IgD-negative memory B cell (primary cell): ENCODE measurements around the gene IGSF21. TPM values are rescaled to one million over a fixed set of nuclear protein-coding genes. Genes with fewer than 3 reads are reported as not detected.
"Not testable (repeated sequence)": the region's sequence is repeated elsewhere in the genome, so short reads cannot be mapped to it uniquely, and the experiment has no call there.

Experiments
- H3K27ac Mint-ChIP-seq, 3 donors: one replicate each; pipeline ENCODE4 v1.8.0; 2020 to 2022; ENCODE audit warnings: mild to moderate bottlenecking in 3 of 3, mixed read lengths in 3 of 3, moderate library complexity in 1 of 3
- H3K27me3 Mint-ChIP-seq: one replicate; pipeline ENCODE4 v1.8.0; 2021; ENCODE audit warnings: mixed read lengths
- H3K36me3 Mint-ChIP-seq: one replicate; pipeline ENCODE4 v1.8.0; 2020; ENCODE audit warnings: mild to moderate bottlenecking, mixed read lengths
- H3K4me1 Mint-ChIP-seq, 3 donors: one replicate each; pipeline ENCODE4 v1.8.0; 2020 to 2022; ENCODE audit warnings: mixed read lengths in 3 of 3, mild to moderate bottlenecking in 1 of 3
- H3K4me3 Mint-ChIP-seq, 4 donors: one replicate each; pipeline ENCODE4 v1.8.0; 2020 to 2022; ENCODE audit warnings: mild to moderate bottlenecking in 4 of 4, mixed read lengths in 4 of 4, moderate library complexity in 3 of 4
- H3K9me3 Mint-ChIP-seq, 3 donors: one replicate each; pipeline ENCODE4 v1.8.0; 2020 to 2021; ENCODE audit warnings: mixed read lengths in 3 of 3, mild to moderate bottlenecking in 1 of 3
- polyA plus RNA-seq: library from polyadenylated mRNA; unstranded; fragments of 300-500 nt; fragmentation: Illumina TruSeq; gene quantifications from one replicate; pipeline ENCODE4 v1.2.3, GENCODE V29; 2021

Gene IGSF21
- polyA plus RNA-seq, 1 donor from 2014 or later, result not detected

- Mint-ChIP-seq H3K9me3 (peaks cover 0 to 3% (median 0%) of the 10 kb centered on the region in 3 donors), H3K27ac (no peak overlapping the region)
Observed at GRCh38 chr1:18357622-18358230, 250.1 kb downstream of the IGSF21 start.

GRCh38 chr1:18358600-18358999, 251.0 kb downstream of the IGSF21 start:
- no peaks in the 10 kb centered on the region for H3K4me1 Mint-ChIP-seq
- no peak overlapping the region for H3K4me3 Mint-ChIP-seq
- no peak overlapping the region for H3K27ac Mint-ChIP-seq
- peaks cover 17% of the 10 kb centered on the region for H3K27me3 Mint-ChIP-seq
- peaks cover 0 to 3% (median 0%) of the 10 kb centered on the region in 3 donors for H3K9me3 Mint-ChIP-seq
- H3K36me3 Mint-ChIP-seq, result no peaks in the 10 kb centered on the region

More at GRCh38 chr1:18357622-18358230, 250.1 kb downstream of the IGSF21 start:
- Mint-ChIP-seq H3K27me3 (peaks cover 22% of the 10 kb centered on the region), H3K36me3 (no peaks in the 10 kb centered on the region), H3K4me3 (no peak overlapping the region), H3K4me1 (no peaks in the 10 kb centered on the region)

GRCh38 chr1:18360251-18360650, 252.7 kb downstream of the IGSF21 start:
- H3K4me1 Mint-ChIP-seq, result peaks cover 0 to 2% (median 0%) of the 10 kb centered on the region in 3 donors
- H3K4me3 Mint-ChIP-seq, result no peak overlapping the region
- H3K9me3 Mint-ChIP-seq, result no peaks in the 10 kb centered on the region
- peaks cover 15% of the 10 kb centered on the region for H3K27me3 Mint-ChIP-seq
- H3K27ac Mint-ChIP-seq, result no peak overlapping the region
- no peaks in the 10 kb centered on the region for H3K36me3 Mint-ChIP-seq

- H3K36me3 Mint-ChIP-seq, result no peaks in the 10 kb centered on the region
- peaks cover 0 to 2% (median 0%) of the 10 kb centered on the region in 3 donors for H3K9me3 Mint-ChIP-seq
- no peak overlapping the region for H3K27ac Mint-ChIP-seq
- H3K4me1 Mint-ChIP-seq, result peaks cover 0 to 2% (median 0%) of the 10 kb centered on the region in 3 donors
- peaks cover 14% of the 10 kb centered on the region for H3K27me3 Mint-ChIP-seq
- no peak overlapping the region for H3K4me3 Mint-ChIP-seq
Observed at GRCh38 chr1:18362150-18362549, 254.6 kb downstream of the IGSF21 start.

- Mint-ChIP-seq H3K27me3 (peaks cover 14% of the 10 kb centered on the region), H3K27ac (no peak overlapping the region)
Observed at GRCh38 chr1:18363436-18363835, 255.8 kb downstream of the IGSF21 start.

GRCh38 chr1:18365099-18365705, 257.6 kb downstream of the IGSF21 start:
- Mint-ChIP-seq H3K27me3 (peaks cover 16% of the 10 kb centered on the region), H3K9me3 (peaks cover 0 to 5% (median 0%) of the 10 kb centered on the region in 3 donors), H3K4me3 (no peak overlapping the region), H3K36me3 (no peaks in the 10 kb centered on the region), H3K4me1 (peaks cover 0 to 2% (median 0%) of the 10 kb centered on the region in 3 donors), H3K27ac (no peak overlapping the region)

More at GRCh38 chr1:18363436-18363835, 255.8 kb downstream of the IGSF21 start:
- H3K4me3 Mint-ChIP-seq, result no peak overlapping the region
- peaks cover 0 to 2% (median 0%) of the 10 kb centered on the region in 3 donors for H3K4me1 Mint-ChIP-seq
- no peaks in the 10 kb centered on the region for H3K36me3 Mint-ChIP-seq
- peaks cover 0 to 2% (median 0%) of the 10 kb centered on the region in 3 donors for H3K9me3 Mint-ChIP-seq

- H3K4me1 Mint-ChIP-seq, H3K27me3 Mint-ChIP-seq, H3K9me3 Mint-ChIP-seq, H3K4me3 Mint-ChIP-seq, H3K36me3 Mint-ChIP-seq, H3K27ac Mint-ChIP-seq: not testable (repeated sequence)
Observed at GRCh38 chr1:18372505-18372904, 264.9 kb downstream of the IGSF21 start.

GRCh38 chr1:18373151-18373550, 265.6 kb downstream of the IGSF21 start:
- Mint-ChIP-seq H3K27me3 (peaks cover 7% of the 10 kb centered on the region), H3K4me1 (no peaks in the 10 kb centered on the region), H3K27ac (no peak overlapping the region), H3K36me3 (no peaks in the 10 kb centered on the region), H3K4me3 (no peak overlapping the region), H3K9me3 (peaks cover 5 to 9% (median 7%) of the 10 kb centered on the region in 3 donors)

GRCh38 chr1:18373882-18374493, 266.4 kb downstream of the IGSF21 start:
- peaks cover 5 to 9% (median 9%) of the 10 kb centered on the region in 3 donors for H3K9me3 Mint-ChIP-seq

GRCh38 chr1:18376661-18377060, 269.1 kb downstream of the IGSF21 start:
- Mint-ChIP-seq H3K4me1 (no peaks in the 10 kb centered on the region), H3K4me3 (no peak overlapping the region), H3K9me3 (peaks cover 8 to 17% (median 10%) of the 10 kb centered on the region in 3 donors), H3K27ac (no peak overlapping the region), H3K27me3 (peaks cover 11% of the 10 kb centered on the region), H3K36me3 (no peaks in the 10 kb centered on the region)

More at GRCh38 chr1:18373882-18374493, 266.4 kb downstream of the IGSF21 start:
- Mint-ChIP-seq H3K36me3 (no peaks in the 10 kb centered on the region), H3K27ac (no peak overlapping the region), H3K4me1 (no peaks in the 10 kb centered on the region), H3K27me3 (peaks cover 6% of the 10 kb centered on the region), H3K4me3 (no peak overlapping the region)

GRCh38 chr1:18380288-18380687, 272.7 kb downstream of the IGSF21 start:
- H3K27me3 Mint-ChIP-seq, result peaks cover 19% of the 10 kb centered on the region
- H3K27ac Mint-ChIP-seq, result no peak overlapping the region
- H3K4me3 Mint-ChIP-seq, result no peak overlapping the region
- no peaks in the 10 kb centered on the region for H3K36me3 Mint-ChIP-seq
- H3K9me3 Mint-ChIP-seq, result peaks cover 3 to 10% (median 8%) of the 10 kb centered on the region in 3 donors
- peaks cover 0 to 2% (median 0%) of the 10 kb centered on the region in 3 donors for H3K4me1 Mint-ChIP-seq

- Mint-ChIP-seq H3K27me3 (peaks cover 27% of the 10 kb centered on the region), H3K4me3 (no peak overlapping the region), H3K27ac (no peak overlapping the region), H3K4me1 (peaks cover 0 to 2% (median 0%) of the 10 kb centered on the region in 3 donors), H3K9me3 (peaks cover 3 to 10% (median 5%) of the 10 kb centered on the region in 3 donors), H3K36me3 (no peaks in the 10 kb centered on the region)
Observed at GRCh38 chr1:18384059-18384458, 276.5 kb downstream of the IGSF21 start.

GRCh38 chr1:18384471-18384870, 276.9 kb downstream of the IGSF21 start:
- Mint-ChIP-seq H3K27me3 (peaks cover 27% of the 10 kb centered on the region), H3K36me3 (no peaks in the 10 kb centered on the region), H3K4me1 (peaks cover 0 to 2% (median 0%) of the 10 kb centered on the region in 3 donors), H3K9me3 (peaks cover 3 to 9% (median 5%) of the 10 kb centered on the region in 3 donors), H3K4me3 (no peak overlapping the region), H3K27ac (no peak overlapping the region)

- H3K9me3 Mint-ChIP-seq, result peaks cover 0 to 5% (median under 1%) of the 10 kb centered on the region in 3 donors
- H3K4me1 Mint-ChIP-seq, result peaks cover 0 to 2% (median 0%) of the 10 kb centered on the region in 3 donors
- no peak overlapping the region for H3K4me3 Mint-ChIP-seq
- H3K27ac Mint-ChIP-seq, result no peak overlapping the region
- peaks cover 25% of the 10 kb centered on the region for H3K27me3 Mint-ChIP-seq
- H3K36me3 Mint-ChIP-seq, result no peaks in the 10 kb centered on the region
Observed at GRCh38 chr1:18385239-18385790, 277.7 kb downstream of the IGSF21 start.

GRCh38 chr1:18386591-18386990, 279.0 kb downstream of the IGSF21 start:
- Mint-ChIP-seq H3K4me3 (no peak overlapping the region), H3K9me3 (no peaks in the 10 kb centered on the region), H3K27me3 (peaks cover 23% of the 10 kb centered on the region), H3K36me3 (no peaks in the 10 kb centered on the region), H3K4me1 (peaks cover 0 to 2% (median 0%) of the 10 kb centered on the region in 3 donors), H3K27ac (no peak overlapping the region)
